Activated naive CD4-positive, alpha-beta T cell treated with anti-CD3 and anti-CD28 coated beads for 36 hours (primary cell): ENCODE results near the gene PPA2. TPM values are rescaled to one million over a fixed set of nuclear protein-coding genes. Genes with fewer than 3 reads are reported as not detected.

Source experiments
- CTCF ChIA-PET: fragments of 350-600 bp; sonication (Branson Sonifier 250); formaldehyde crosslinking; loops from one replicate; lab custom pipeline; 2021; ENCODE audit warnings: antibody characterized with exemption; lab: Charles Lee
- DNase-seq: peaks from one replicate; pipeline ENCODE4 v3.0.0-alpha.2; 2020
- H3K27ac Mint-ChIP-seq: one replicate; pipeline ENCODE4 v1.8.0; 2021; ENCODE audit warnings: mild to moderate bottlenecking, mixed read lengths
- H3K27me3 Mint-ChIP-seq: one replicate; pipeline ENCODE4 v1.8.0; 2021; ENCODE audit warnings: low read depth, mixed read lengths
- H3K36me3 Mint-ChIP-seq: one replicate; pipeline ENCODE4 v1.8.0; 2021; ENCODE audit warnings: low read depth, mixed read lengths
- H3K4me1 Mint-ChIP-seq: one replicate; pipeline ENCODE4 v1.8.0; 2021; ENCODE audit warnings: low read depth, mixed read lengths
- H3K4me3 Mint-ChIP-seq: one replicate; pipeline ENCODE4 v1.8.0; 2021; ENCODE audit warnings: mild to moderate bottlenecking, moderate library complexity, mixed read lengths
- H3K9me3 Mint-ChIP-seq: one replicate; pipeline ENCODE4 v1.8.0; 2021; ENCODE audit warnings: mixed read lengths
- intact Hi-C: fragments of 100-400 bp; cut with micrococcal nuclease; formaldehyde crosslinking; loops from one replicate; pipeline ENCODE4 v1.15.1; 2023
- total RNA-seq, 2 experiments: library from RNA; stranded (reverse); gene quantifications; one replicate each; pipeline ENCODE4 v1.2.3, GENCODE V29; 2021

Gene PPA2
- total RNA-seq, 2 experiments from 2014 or later: 117 to 119 TPM

DNA sequence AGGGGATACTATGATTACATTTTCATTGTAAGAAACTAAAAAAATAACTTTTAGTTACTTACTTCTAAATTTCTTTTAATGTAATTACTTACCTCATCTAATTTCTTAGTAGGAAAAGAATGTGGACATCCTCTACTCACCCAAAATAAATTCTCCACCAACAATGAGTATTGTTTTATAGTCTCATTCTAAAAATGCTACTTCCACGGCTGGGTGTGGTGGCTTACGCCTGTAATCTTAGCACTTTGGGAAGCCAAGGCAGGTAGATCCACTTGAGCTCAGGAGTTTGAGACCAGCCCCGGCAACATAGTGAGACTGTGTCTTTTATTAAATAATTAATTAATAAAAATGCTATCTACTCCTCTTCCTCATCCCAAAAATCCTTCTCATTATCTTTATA lies 99.8 kb downstream of the PPA2 start:
- H3K4me1 Mint-ChIP-seq: no peaks in the 10 kb centered on the region
- H3K9me3 Mint-ChIP-seq: no peaks in the 10 kb centered on the region
- H3K27ac Mint-ChIP-seq: no peak overlapping the region
- intact Hi-C loops: no loop called here
- H3K36me3 Mint-ChIP-seq: peaks cover 11% of the 10 kb centered on the region
- no peaks in the 10 kb centered on the region for H3K27me3 Mint-ChIP-seq
- no peak for DNase-seq
- no peak overlapping the region for H3K4me3 Mint-ChIP-seq
- CTCF ChIA-PET: no interaction called here

DNA sequence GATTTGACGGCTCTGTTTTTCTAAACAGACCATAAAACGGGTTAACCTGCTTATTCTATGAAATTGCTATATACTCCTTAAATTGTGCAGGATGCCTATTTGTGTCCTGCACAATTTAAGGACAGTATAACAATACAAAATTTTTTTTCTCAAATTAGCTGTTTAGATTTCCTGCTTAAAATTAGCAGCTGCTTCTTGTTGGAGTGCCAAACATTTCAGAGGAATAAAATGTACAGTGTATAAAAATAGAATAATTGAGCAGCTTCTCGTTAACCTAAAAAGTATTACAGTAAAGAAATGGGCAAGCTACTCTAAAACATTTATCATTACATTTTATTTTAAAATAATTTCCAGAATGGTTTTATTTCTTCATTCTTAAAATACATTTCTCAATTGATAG lies 100.5 kb downstream of the PPA2 start:
- no peak overlapping the region for H3K4me3 Mint-ChIP-seq
- DNase-seq: no peak
- no peak overlapping the region for H3K27ac Mint-ChIP-seq
- CTCF ChIA-PET: no interaction called here
- peaks cover 15% of the 10 kb centered on the region for H3K36me3 Mint-ChIP-seq
- H3K4me1 Mint-ChIP-seq: no peaks in the 10 kb centered on the region
- intact Hi-C loops: no loop called here
- peaks cover 4% of the 10 kb centered on the region for H3K9me3 Mint-ChIP-seq
- H3K27me3 Mint-ChIP-seq: no peaks in the 10 kb centered on the region

DNA sequence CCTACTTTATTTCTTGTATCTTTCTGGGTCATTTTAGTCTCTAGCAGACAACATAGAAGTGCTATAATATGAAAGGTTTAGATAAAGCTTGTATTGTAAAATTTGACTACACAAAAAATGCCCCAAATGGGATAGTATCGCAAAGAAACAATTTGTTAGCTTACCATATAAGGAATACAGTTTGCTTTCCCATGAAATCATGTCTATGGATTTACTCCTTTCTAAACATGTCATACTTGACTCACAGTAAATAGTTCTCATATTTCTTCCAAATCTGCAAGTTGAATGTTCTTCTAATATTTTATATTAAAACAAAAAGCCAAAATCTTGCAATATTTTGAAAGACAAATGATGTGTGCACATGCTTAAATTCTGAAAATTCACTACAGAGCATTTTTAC lies 103.9 kb downstream of the PPA2 start:
- CTCF ChIA-PET: no interaction called here
- Mint-ChIP-seq H3K4me1 (no peaks in the 10 kb centered on the region), H3K27ac (no peak overlapping the region), H3K27me3 (no peaks in the 10 kb centered on the region), H3K9me3 (peaks cover 17% of the 10 kb centered on the region), H3K36me3 (peaks cover 46% of the 10 kb centered on the region), H3K4me3 (no peak overlapping the region)
- intact Hi-C loops: no loop called here
- no peak for DNase-seq

DNA sequence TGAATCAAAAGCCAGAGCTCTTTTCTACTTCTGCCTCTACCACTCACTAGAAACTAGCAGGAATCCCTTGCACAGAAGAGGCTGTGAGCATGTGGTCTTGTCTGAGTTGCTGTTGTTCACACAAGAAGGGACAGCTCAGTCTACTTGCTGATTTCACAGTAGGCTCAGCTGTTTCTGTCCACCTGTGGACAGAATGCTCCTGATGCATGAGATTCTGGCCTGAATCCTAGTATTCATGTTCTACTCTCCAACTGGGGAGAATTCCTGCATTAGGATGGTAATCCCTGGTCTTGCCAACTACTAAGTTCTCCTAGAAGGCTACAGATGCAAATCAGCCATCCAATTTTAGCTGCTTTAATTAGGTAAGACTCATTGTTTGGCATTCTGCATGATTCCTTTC lies 112.8 kb downstream of the PPA2 start:
- H3K27me3 Mint-ChIP-seq: no peaks in the 10 kb centered on the region
- H3K4me3 Mint-ChIP-seq: no peak overlapping the region
- intact Hi-C loops: no loop called here
- H3K4me1 Mint-ChIP-seq: no peaks in the 10 kb centered on the region
- DNase-seq: no peak
- H3K36me3 Mint-ChIP-seq: peaks cover 31% of the 10 kb centered on the region
- CTCF ChIA-PET: no interaction called here
- no peak overlapping the region for H3K27ac Mint-ChIP-seq
- peaks cover 6% of the 10 kb centered on the region for H3K9me3 Mint-ChIP-seq

DNA sequence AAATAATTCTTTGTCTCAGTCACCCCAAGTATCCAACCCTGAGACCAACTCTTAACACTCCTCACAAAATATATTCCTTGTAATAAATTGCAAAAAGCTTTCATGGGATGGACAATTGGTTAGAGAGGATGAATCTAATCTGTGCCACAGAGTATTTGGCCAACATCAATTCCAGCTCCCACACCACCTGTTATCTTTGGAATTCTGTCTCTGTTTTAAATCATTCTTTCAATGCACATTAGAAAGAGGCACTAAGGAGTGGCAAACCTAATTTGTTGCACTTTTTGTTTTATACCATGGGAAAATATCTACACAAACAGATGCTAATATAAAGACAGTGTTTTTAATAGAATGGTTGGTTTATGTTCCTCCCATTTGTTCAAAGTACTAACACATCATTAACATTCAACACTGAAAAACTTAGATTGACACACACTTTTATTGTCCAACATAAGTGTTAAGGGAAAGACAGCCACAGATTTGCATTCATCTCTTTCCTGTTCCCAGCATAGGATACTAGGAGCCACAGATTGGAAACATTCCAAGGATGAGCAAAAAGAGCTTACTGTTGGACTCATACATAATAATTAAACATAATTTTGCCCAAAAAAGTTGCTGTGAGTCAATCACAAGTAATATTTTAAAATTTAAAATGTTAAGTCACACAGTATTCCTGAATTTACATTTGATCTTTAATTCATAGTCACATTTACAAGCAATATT lies 116.4 kb downstream of the PPA2 start:
- Mint-ChIP-seq H3K4me3 (no peak overlapping the region), H3K9me3 (no peaks in the 10 kb centered on the region), H3K27me3 (no peaks in the 10 kb centered on the region), H3K4me1 (peaks cover 7% of the 10 kb centered on the region), H3K36me3 (peaks cover 21% of the 10 kb centered on the region), H3K27ac (no peak overlapping the region)
- no peak for DNase-seq
- CTCF ChIA-PET: no interaction called here
- intact Hi-C loops: no loop called here

DNA sequence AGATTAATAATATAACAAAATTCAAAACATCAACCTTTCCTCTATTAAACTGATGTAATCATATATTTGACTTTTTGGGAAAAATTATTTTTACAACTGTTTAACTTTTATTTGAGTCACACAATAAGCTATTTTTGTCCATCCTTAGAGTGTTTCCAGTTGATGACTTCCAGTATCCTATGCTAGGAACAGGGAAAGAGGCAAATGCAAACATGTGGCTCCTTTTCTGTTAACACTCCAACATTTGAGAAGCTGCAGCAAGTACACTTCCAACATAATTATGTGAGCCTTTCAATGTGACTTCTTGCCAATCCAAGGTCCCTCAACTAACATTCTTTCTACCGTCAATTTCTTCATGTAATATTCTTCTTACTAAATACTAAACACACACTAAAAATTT lies 117.7 kb downstream of the PPA2 start:
- H3K4me1 Mint-ChIP-seq: peaks cover 9% of the 10 kb centered on the region
- peaks cover 21% of the 10 kb centered on the region for H3K36me3 Mint-ChIP-seq
- no peaks in the 10 kb centered on the region for H3K27me3 Mint-ChIP-seq
- H3K27ac Mint-ChIP-seq: no peak overlapping the region
- no peak overlapping the region for H3K4me3 Mint-ChIP-seq
- H3K9me3 Mint-ChIP-seq: no peaks in the 10 kb centered on the region
- intact Hi-C loops: no loop called here
- CTCF ChIA-PET: no interaction called here
- DNase-seq: no peak

DNA sequence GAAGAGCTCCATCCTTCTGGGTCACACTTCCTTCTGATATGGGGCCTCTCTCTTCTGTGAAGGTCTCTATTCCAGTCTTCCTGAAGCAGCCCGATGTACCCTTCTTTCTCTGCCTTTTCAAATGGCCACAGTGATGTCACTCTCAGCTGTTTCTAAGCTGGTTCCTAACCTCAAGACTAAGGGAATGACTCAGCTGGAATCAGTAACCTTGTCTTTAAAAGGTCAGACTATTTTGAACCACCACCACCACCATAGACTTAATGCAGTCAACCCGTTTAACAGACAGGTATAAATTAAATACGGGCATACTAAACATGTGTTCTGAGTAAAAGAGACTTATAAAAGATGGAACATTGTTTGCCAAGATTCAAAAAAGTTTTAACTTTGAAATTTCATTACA lies 121.0 kb downstream of the PPA2 start:
- no peak overlapping the region for H3K4me3 Mint-ChIP-seq
- DNase-seq: no peak
- no peak overlapping the region for H3K27ac Mint-ChIP-seq
- intact Hi-C loops: no loop called here
- peaks cover 9% of the 10 kb centered on the region for H3K4me1 Mint-ChIP-seq
- no peaks in the 10 kb centered on the region for H3K9me3 Mint-ChIP-seq
- peaks cover 8% of the 10 kb centered on the region for H3K36me3 Mint-ChIP-seq
- CTCF ChIA-PET: no interaction called here
- H3K27me3 Mint-ChIP-seq: no peaks in the 10 kb centered on the region

DNA sequence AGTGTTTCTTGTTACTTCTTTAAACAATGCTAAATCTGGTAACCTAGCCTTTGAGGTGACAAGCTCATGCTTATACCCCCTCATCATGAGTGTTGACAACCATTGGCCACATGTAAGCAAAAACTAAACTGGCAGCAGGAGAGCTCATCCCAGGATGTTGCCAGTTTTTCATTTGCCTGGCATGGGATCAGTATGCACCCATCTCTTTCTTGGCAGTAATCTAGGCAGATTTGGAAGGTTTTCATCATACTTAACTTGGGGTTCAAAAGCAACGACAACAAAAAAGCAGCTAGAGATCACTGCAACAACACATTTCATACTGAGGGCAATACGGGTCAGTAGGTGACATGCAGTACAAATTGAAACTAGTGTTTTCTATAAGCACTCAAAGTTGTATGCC lies 122.0 kb downstream of the PPA2 start:
- H3K27me3 Mint-ChIP-seq: no peaks in the 10 kb centered on the region
- CTCF ChIA-PET: no interaction called here
- H3K4me3 Mint-ChIP-seq: no peak overlapping the region
- H3K4me1 Mint-ChIP-seq: peaks cover 9% of the 10 kb centered on the region
- no peaks in the 10 kb centered on the region for H3K9me3 Mint-ChIP-seq
- no peak overlapping the region for H3K27ac Mint-ChIP-seq
- intact Hi-C loops: no loop called here
- no peak for DNase-seq
- H3K36me3 Mint-ChIP-seq: peaks cover 6% of the 10 kb centered on the region

DNA sequence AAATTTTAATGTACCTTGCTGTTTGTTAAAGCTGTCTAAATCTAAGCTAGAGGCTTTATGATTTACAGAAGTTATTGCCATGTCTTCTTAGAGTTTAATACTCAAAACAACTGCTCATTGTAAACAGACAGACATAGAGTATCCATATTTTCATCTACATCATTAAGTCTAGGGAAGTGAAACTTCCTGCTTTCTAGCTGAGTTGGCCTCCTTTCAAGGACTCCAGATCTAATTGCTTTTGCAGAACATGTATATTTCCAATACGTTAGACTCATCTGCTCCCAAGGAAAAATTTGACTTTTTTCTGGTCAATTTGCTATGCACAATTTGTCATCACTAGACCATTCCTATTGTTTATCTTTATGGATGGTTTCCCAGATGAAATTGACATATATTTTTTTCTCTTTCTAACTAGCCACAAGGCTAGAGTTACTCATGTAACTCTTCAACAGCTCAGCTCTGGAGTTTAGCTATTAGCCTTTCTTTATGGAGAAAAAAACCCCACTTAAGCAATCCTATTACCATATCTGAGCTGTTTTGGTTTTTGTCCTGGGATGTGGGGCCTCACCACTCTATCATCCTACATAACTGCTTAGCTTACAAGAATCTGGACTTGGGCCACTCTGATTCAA lies 122.9 kb downstream of the PPA2 start:
- Mint-ChIP-seq H3K4me3 (no peak overlapping the region), H3K27ac (no peak overlapping the region), H3K36me3 (peaks cover 6% of the 10 kb centered on the region), H3K4me1 (peaks cover 9% of the 10 kb centered on the region), H3K27me3 (no peaks in the 10 kb centered on the region), H3K9me3 (no peaks in the 10 kb centered on the region)
- CTCF ChIA-PET: interaction anchor here (0.6 kb wide), 1 partner anchor 293 kb away, joined by 3 read pairs; no protein-coding TSS in a partner anchor
- no peak for DNase-seq
- intact Hi-C loops: no loop called here

DNA sequence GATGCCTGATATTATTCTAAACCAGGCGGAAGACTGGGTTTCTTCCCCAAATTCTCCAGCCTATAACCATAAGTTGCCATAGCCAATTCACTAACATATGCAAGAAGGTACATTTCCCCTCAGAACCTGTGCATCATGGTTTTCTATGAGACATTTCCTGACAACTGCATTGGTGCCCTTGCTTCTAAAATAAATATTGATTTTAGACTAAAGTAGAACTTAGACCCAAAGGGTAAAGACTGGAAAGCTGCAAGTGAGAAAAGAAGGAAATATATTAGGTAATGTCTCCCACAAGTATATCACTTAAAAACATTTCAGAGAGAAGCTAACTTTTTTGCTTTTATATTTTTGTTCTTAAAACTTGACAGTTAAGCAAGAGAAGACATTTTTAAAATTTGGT lies 125.1 kb downstream of the PPA2 start:
- H3K4me3 Mint-ChIP-seq: no peak overlapping the region
- H3K9me3 Mint-ChIP-seq: no peaks in the 10 kb centered on the region
- CTCF ChIA-PET: no interaction called here
- no peak for DNase-seq
- H3K4me1 Mint-ChIP-seq: peaks cover 9% of the 10 kb centered on the region
- no peak overlapping the region for H3K27ac Mint-ChIP-seq
- H3K27me3 Mint-ChIP-seq: no peaks in the 10 kb centered on the region
- H3K36me3 Mint-ChIP-seq: no peaks in the 10 kb centered on the region
- intact Hi-C loops: no loop called here

DNA sequence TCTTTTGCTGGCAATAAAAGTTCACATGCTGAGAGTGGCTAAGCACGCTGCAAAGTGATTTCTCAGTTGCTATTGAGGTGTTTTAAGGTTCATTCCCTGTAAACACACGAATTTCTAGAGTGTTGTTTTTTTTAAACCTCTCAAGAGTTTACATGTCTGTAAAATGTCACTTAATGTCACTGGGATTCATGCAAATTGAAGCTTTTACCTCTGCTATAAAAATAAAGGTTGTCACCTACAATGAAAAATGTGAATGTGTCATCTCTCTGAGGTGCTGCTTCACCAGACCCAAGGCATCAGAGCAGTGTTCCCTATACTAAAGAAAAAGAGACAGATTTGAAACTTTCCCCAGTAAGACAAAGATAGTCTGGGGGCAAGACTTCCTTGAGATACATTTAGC lies 127.0 kb downstream of the PPA2 start:
- Mint-ChIP-seq H3K9me3 (no peaks in the 10 kb centered on the region), H3K36me3 (no peaks in the 10 kb centered on the region), H3K27me3 (no peaks in the 10 kb centered on the region), H3K4me3 (no peak overlapping the region), H3K27ac (no peak overlapping the region), H3K4me1 (no peaks in the 10 kb centered on the region)
- no peak for DNase-seq
- intact Hi-C loops: no loop called here
- CTCF ChIA-PET: no interaction called here

DNA sequence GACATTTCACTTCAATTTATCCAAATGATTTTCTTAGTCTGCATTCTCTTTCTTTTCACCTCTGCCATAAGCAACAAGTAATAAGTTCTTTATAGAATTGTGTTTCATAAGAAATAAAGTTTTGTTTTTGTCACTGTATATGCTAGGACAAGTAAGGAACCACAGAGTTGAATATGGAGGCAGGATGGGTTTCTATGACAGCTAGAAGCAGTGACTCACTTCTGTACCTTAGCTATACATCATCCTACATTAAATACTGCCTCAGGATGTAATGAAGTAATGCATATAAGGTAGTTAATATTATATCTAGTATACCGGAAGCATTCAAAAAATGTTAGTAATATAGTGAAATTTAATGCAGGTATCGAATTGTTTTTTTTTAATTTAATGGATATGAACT lies 128.0 kb downstream of the PPA2 start:
- Mint-ChIP-seq H3K9me3 (no peaks in the 10 kb centered on the region), H3K4me1 (no peaks in the 10 kb centered on the region), H3K36me3 (no peaks in the 10 kb centered on the region), H3K27me3 (no peaks in the 10 kb centered on the region), H3K27ac (no peak overlapping the region), H3K4me3 (no peak overlapping the region)
- CTCF ChIA-PET: no interaction called here
- no peak for DNase-seq
- intact Hi-C loops: no loop called here

DNA sequence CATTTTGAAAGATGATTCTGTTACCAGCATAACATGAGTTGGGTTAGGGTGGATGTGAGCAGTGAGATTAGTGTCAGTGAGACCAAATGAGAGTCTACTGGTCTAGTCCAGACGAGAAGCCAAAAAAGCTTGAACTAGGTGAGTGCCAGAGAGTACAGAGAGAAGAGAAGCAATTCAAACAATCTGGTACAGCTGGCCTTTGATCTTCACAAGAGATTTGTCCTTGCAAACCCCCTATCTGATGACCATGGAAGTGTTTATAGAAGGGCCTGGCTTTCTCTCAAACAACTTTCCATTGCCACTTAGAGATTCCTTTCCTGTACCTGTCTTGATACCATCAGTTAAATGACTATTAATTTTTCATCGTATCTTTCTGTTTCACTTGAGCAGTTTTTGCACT lies 128.5 kb downstream of the PPA2 start:
- CTCF ChIA-PET: no interaction called here
- H3K9me3 Mint-ChIP-seq: no peaks in the 10 kb centered on the region
- no peak for DNase-seq
- no peaks in the 10 kb centered on the region for H3K4me1 Mint-ChIP-seq
- intact Hi-C loops: no loop called here
- no peak overlapping the region for H3K4me3 Mint-ChIP-seq
- H3K36me3 Mint-ChIP-seq: peaks cover 1% of the 10 kb centered on the region
- no peak overlapping the region for H3K27ac Mint-ChIP-seq
- no peaks in the 10 kb centered on the region for H3K27me3 Mint-ChIP-seq
